HUES48 (cell line): ENCODE results near the gene ATXN1.

Experiments used
- H3K27ac ChIP-seq: one replicate; pipeline ENCODE4 v1.7.0; 2013; ENCODE audit warnings: low read depth, low read length, inconsistent platforms
- H3K27me3 ChIP-seq: 2 replicates; pipeline ENCODE4 v1.6.1; 2013; ENCODE audit warnings: mild to moderate bottlenecking, low read length; ENCODE audit not compliant: control insufficient read depth, insufficient read depth
- H3K36me3 ChIP-seq: 2 replicates; pipeline ENCODE4 v1.6.1; 2013; ENCODE audit warnings: low read length; ENCODE audit not compliant: control insufficient read depth, insufficient read depth
- H3K4me1 ChIP-seq: 2 replicates; pipeline ENCODE4 v1.6.1; 2013; ENCODE audit warnings: mild to moderate bottlenecking, low read length; ENCODE audit not compliant: control insufficient read depth, insufficient read depth
- H3K4me3 ChIP-seq: 2 replicates; pipeline ENCODE4 v1.5.1; 2013; ENCODE audit warnings: mild to moderate bottlenecking, low read depth, low read length
- H3K9ac ChIP-seq: 2 replicates; pipeline ENCODE4 v1.6.1; 2013; ENCODE audit warnings: mild to moderate bottlenecking, low read depth, low read length, moderate library complexity
- H3K9me3 ChIP-seq: 2 replicates; pipeline ENCODE4 v1.6.1; 2013; ENCODE audit warnings: low read length; ENCODE audit not compliant: control insufficient read depth, insufficient read depth

ATXN1 gene

DNA sequence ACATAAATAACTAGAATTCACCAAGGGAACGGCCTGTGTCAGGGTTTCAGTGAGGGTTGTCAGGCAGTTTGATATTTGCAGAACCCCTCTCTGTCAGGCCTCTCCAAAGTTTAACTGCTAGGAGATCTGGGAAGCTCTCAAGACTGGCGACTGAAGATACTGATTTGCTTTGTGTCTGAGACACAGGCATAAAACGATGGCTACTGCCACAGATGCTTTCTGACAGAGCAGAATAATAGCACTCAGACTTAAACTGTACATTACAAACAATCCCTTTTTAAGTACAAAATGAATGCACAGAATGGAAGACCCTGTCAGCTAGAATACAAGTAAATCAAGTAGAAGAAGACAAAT, 7.2 kb upstream of the ATXN1 start:
- Histone ChIP-seq H3K9ac (no peak overlapping the region), H3K4me3 (no peak overlapping the region), H3K27me3 (no peaks in the 10 kb centered on the region), H3K9me3 (no peaks in the 10 kb centered on the region), H3K27ac (no peak overlapping the region), H3K36me3 (no peaks in the 10 kb centered on the region), H3K4me1 (peaks cover 15% of the 10 kb centered on the region)

DNA sequence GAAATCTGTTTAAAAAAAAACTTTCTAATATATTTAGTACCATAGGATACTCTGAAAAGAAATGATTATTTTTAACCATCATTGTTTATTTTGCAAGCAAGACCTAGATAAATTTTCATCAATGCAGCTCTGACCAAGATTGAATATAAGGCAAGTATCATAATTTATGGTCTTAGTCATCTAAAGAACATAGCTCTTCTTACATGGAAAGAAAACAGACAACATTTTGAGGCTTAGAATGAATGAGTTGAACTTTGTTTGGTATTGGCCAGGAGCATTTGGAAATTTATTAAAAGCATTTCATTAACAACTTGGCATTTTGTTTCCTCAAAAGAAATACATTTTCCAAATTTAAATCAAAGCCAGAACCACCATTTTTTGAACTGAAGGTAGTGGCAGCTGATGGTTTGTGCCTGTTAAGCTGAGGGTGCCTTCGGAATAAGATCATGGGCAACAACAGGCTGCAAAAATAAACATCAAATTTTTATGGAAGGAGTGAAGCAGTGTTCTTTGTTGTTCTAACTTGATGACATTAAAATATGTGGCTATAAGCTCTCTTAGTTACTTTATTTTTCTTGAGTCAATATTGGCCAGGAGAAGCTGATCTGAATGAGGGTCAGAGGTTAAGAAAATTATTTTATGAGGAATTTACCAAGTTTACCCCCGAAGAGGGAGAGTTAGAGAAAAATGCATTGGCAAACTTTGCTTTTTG, 6.7 kb upstream of the ATXN1 start:
- Histone ChIP-seq H3K27ac (no peak overlapping the region), H3K4me3 (no peak overlapping the region), H3K9ac (no peak overlapping the region), H3K27me3 (no peaks in the 10 kb centered on the region), H3K9me3 (no peaks in the 10 kb centered on the region), H3K36me3 (no peaks in the 10 kb centered on the region), H3K4me1 (peaks cover 18% of the 10 kb centered on the region)

GRCh38 chr6:16766836-16767745, 5.8 kb upstream of the ATXN1 start:
- H3K4me1 ChIP-seq: peaks cover 18% of the 10 kb centered on the region
- peaks cover 5% of the 10 kb centered on the region; the same call in 1 of the 2 replicates for H3K27me3 ChIP-seq
- no peak overlapping the region for H3K9ac ChIP-seq
- no peak overlapping the region for H3K4me3 ChIP-seq
- no peaks in the 10 kb centered on the region for H3K9me3 ChIP-seq
- H3K27ac ChIP-seq: no peak overlapping the region
- no peaks in the 10 kb centered on the region for H3K36me3 ChIP-seq

GRCh38 chr6:16766043-16766536, 4.8 kb upstream of the ATXN1 start:
- H3K27me3 ChIP-seq: peaks cover 5% of the 10 kb centered on the region; the same call in 1 of the 2 replicates
- H3K4me3 ChIP-seq: no peak overlapping the region
- H3K9me3 ChIP-seq: no peaks in the 10 kb centered on the region
- no peaks in the 10 kb centered on the region for H3K36me3 ChIP-seq
- peaks cover 16% of the 10 kb centered on the region for H3K4me1 ChIP-seq
- no peak overlapping the region for H3K27ac ChIP-seq
- no peak overlapping the region for H3K9ac ChIP-seq

- Histone ChIP-seq H3K27me3 (peaks cover 5% of the 10 kb centered on the region; the same call in 1 of the 2 replicates), H3K9ac (no peak overlapping the region), H3K9me3 (no peaks in the 10 kb centered on the region), H3K4me3 (no peak overlapping the region), H3K4me1 (peaks cover 13% of the 10 kb centered on the region), H3K36me3 (no peaks in the 10 kb centered on the region), H3K27ac (no peak overlapping the region)
Observed at GRCh38 chr6:16765235-16765634, 4.0 kb upstream of the ATXN1 start.

GRCh38 chr6:16764188-16764950, 3.1 kb upstream of the ATXN1 start:
- Histone ChIP-seq H3K27me3 (peaks cover 6% of the 10 kb centered on the region; the same call in 1 of the 2 replicates), H3K4me1 (peaks cover 7% of the 10 kb centered on the region), H3K9ac (no peak overlapping the region), H3K36me3 (no peaks in the 10 kb centered on the region), H3K4me3 (no peak overlapping the region), H3K27ac (no peak overlapping the region), H3K9me3 (no peaks in the 10 kb centered on the region)

DNA sequence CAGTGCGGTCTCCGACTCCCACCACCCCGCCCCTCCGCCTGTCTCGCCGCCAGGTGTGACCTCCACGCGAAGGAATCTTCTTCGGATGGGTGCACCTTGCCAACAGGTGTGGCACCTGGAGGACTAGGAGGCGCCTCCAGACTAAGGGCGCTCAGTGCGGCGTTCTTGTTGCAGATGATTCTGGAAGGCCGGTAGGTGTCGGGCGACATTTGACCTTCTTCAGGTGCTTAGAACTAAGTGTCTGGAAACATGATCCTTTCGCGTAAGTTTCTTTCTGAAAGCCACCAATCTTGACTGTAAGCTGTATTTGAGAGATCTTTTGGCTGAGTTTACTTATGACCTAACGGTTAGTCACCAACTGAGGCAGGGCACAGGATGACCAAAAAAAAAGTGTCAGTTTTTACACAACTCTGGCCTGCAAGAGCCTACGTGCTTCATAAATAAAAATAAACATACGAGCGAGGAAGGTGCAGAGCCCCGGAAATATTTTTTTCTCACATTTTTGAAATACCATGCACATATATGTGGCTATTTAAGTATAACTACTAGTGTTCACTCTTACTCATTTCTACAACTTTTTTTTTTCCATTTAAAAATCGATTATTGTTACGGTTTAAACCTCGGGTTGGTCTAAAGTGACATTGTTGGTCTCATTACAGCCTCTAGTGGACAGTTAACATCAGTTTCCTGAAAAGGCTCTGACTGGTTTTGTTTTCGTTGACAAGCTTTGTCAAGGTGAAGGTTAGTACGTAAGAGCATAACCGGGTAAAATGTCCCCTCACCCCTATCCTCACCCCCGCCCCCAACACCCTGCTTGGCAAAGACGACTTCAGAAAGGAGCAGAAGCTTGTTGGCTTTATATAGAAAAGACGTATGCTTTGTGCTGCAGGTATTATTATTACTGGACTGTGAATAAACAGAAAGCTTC, 1.6 kb upstream of the ATXN1 start:
- Histone ChIP-seq H3K36me3 (no peaks in the 10 kb centered on the region), H3K27ac (peak overlapping the region; percentile 11), H3K9ac (peak overlapping the region; percentile 74), H3K4me1 (peaks cover 18% of the 10 kb centered on the region), H3K9me3 (no peaks in the 10 kb centered on the region), H3K4me3 (peak overlapping the region; percentile 89), H3K27me3 (peaks cover 18% of the 10 kb centered on the region; the same call in 1 of the 2 replicates)

- H3K9me3 ChIP-seq: no peaks in the 10 kb centered on the region
- H3K27me3 ChIP-seq: peaks cover 18% of the 10 kb centered on the region; the same call in 1 of the 2 replicates
- H3K4me3 ChIP-seq: peak overlapping the region; percentile 89
- H3K36me3 ChIP-seq: no peaks in the 10 kb centered on the region
- peak overlapping the region; percentile 74 for H3K9ac ChIP-seq
- peak overlapping the region; percentile 76 for H3K27ac ChIP-seq
- H3K4me1 ChIP-seq: peaks cover 20% of the 10 kb centered on the region
Observed at GRCh38 chr6:16762268-16762549, 949 bp upstream of the ATXN1 start.

DNA sequence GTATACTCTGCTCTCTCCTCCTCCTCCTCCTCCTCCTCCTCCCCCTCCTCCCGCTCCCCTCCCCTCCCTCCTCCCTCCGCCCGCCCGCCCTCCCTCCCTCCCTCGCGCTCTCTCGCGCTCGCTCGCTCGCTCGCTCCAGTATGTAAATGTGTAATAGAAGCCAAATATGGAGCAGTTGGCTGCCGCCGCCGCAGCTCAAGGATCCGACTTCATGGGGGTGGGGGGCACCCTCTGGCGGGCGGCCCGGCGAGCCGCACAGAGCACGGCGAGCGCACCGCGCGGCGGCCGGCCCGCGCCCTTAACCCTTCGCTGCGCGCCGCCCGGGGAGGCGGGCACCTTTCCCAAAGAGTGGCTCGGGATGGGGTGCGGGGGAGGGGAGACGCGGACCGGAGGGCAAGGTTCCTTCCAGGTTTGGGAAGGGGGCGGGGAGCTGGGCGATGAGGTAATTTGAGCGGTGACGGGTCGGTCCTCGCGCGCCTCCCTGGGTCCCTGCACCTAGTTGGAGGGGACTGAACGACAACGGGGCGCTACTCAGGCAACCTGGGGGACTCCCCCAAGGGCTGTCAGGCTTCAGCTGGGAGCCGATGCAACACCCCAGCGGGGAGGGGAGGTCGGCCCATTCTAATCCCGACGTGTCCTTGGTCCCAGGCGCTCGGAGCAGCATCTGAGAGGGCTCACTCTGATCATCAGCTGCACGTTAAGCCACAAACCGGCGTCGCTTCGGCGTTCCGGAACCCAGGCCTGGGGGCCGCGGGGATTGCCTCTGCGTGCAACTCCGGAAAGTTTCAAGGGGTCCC, 409 bp upstream of the ATXN1 start:
- peaks cover 18% of the 10 kb centered on the region; the same call in 1 of the 2 replicates for H3K27me3 ChIP-seq
- H3K27ac ChIP-seq: peak overlapping the region; percentile 76
- peaks cover 23% of the 10 kb centered on the region for H3K4me1 ChIP-seq

More for the DNA sequence above, 409 bp upstream of the ATXN1 start:
- H3K4me3 ChIP-seq: peak overlapping the region; percentile 89
- no peaks in the 10 kb centered on the region for H3K36me3 ChIP-seq
- H3K9ac ChIP-seq: peak overlapping the region; percentile 74
- no peaks in the 10 kb centered on the region for H3K9me3 ChIP-seq
